ENCODE measurements around the gene DRC7. TPM values are rescaled to one million over a fixed set of nuclear protein-coding genes. Genes with fewer than 3 reads are reported as not detected.

The DRC7 gene
- polyA plus RNA-seq, 1 of the 3 experiments (the other 2 are of a cell fraction): 0.58 TPM

GRCh38 chr16:57681950-57682728, 12.5 kb upstream of the DRC7 start:
- H3K9ac ChIP-seq: no peak overlapping the region
- no peaks in the 10 kb centered on the region for H3F3A ChIP-seq (replicated peaks; ENCODE audit: insufficient read depth)
- no peaks in the 10 kb centered on the region for H3K27me3 ChIP-seq (ENCODE audit: insufficient read depth)
- H3K4me3 ChIP-seq (ENCODE audit: low read depth in 2 of 2, low read length in 1 of 2): no peak overlapping the region
- peaks cover 0 to 3% of the 10 kb centered on the region in 2 experiments; a peak in 1 of 4 replicates for H3K4me1 ChIP-seq (ENCODE audit: control insufficient read depth in 1 of 2, insufficient read depth in 2 of 2, low read depth in 1 of 2, low read length in 1 of 2)
- no peaks in the 10 kb centered on the region for H3K9me3 ChIP-seq
- CTCF ChIA-PET: interaction anchor here (0.9 to 1.5 kb wide), 2 partner anchors 33 to 91 kb away, joined by 3 to 5 read pairs; no protein-coding TSS in a partner anchor
- WGBS (ENCODE audit: low lambda C conversion rate): 58% methylated on average over 4 of the region's 13 CpGs
- no peaks in the 10 kb centered on the region for H3K36me3 ChIP-seq (replicated peaks in 1 of 2; ENCODE audit: control insufficient read depth in 1 of 2, insufficient read depth in 2 of 2, low read length in 1 of 2)
- no peak overlapping the region for H3K4me2 ChIP-seq
- no peak for DNase-seq
- H3K27ac ChIP-seq (ENCODE audit: low read depth in 2 of 2, low read length in 1 of 2): no peak overlapping the region
- no peaks in the 10 kb centered on the region for H3K79me2 ChIP-seq (ENCODE audit: insufficient read depth)
- POLR2A ChIA-PET: no interaction called here
- H4K20me1 ChIP-seq (ENCODE audit: insufficient read depth): no peaks in the 10 kb centered on the region
- TF ChIP-seq YY1 (IDR thresholded peaks at IDR 0.05; ENCODE audit: low read depth) (no peak), POLR2AphosphoS5 (IDR thresholded peaks at IDR 0.05; ENCODE audit: low read depth, low read length) (no peak), MEF2A (IDR thresholded peaks at IDR 0.05; ENCODE audit: borderline replicate concordance, low read depth) (no peak), JUND (IDR thresholded peaks at IDR 0.05) (no peak), MXI1 (IDR thresholded peaks at IDR 0.05; ENCODE audit: low read depth, low read length) (no peak), TCF12 (IDR thresholded peaks at IDR 0.05) (no peak), RFX5 (IDR thresholded peaks at IDR 0.05; ENCODE audit: low read length) (no peak), SIN3A (IDR thresholded peaks at IDR 0.05; ENCODE audit: borderline replicate concordance, low read depth, low read length) (no peak), SMC3 (IDR thresholded peaks at IDR 0.05; ENCODE audit: low read depth, low read length) (no peak), ELF1 (IDR thresholded peaks at IDR 0.05) (no peak), FOXM1 (IDR thresholded peaks at IDR 0.05; ENCODE audit: low read depth) (no peak), RCOR1 (IDR thresholded peaks at IDR 0.05; ENCODE audit: low read length) (no peak), FOXJ3 (CRISPR knock-in tag; IDR thresholded peaks at IDR 0.05) (no peak), EZH2phosphoT487 (IDR thresholded peaks at IDR 0.05; ENCODE audit: borderline replicate concordance, low read depth) (no peak), GABPA (IDR thresholded peaks at IDR 0.05; ENCODE audit: low read depth) (no peak), USF2 (IDR thresholded peaks at IDR 0.05; ENCODE audit: borderline replicate concordance, low read depth, low read length) (no peak)
- TF ChIP-seq, protein P1, sequence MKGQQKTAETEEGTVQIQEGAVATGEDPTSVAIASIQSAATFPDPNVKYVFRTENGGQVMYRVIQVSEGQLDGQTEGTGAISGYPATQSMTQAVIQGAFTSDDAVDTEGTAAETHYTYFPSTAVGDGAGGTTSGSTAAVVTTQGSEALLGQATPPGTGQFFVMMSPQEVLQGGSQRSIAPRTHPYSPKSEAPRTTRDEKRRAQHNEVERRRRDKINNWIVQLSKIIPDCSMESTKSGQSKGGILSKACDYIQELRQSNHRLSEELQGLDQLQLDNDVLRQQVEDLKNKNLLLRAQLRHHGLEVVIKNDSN (IDR thresholded peaks at IDR 0.05; ENCODE audit: borderline replicate concordance, low read depth): no peak
- TF ChIP-seq, protein P2, sequence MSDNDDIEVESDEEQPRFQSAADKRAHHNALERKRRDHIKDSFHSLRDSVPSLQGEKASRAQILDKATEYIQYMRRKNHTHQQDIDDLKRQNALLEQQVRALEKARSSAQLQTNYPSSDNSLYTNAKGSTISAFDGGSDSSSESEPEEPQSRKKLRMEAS (IDR thresholded peaks at IDR 0.05; ENCODE audit: low read depth): no peak
- TF ChIP-seq, protein P3, sequence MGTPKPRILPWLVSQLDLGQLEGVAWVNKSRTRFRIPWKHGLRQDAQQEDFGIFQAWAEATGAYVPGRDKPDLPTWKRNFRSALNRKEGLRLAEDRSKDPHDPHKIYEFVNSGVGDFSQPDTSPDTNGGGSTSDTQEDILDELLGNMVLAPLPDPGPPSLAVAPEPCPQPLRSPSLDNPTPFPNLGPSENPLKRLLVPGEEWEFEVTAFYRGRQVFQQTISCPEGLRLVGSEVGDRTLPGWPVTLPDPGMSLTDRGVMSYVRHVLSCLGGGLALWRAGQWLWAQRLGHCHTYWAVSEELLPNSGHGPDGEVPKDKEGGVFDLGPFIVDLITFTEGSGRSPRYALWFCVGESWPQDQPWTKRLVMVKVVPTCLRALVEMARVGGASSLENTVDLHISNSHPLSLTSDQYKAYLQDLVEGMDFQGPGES (IDR thresholded peaks at IDR 0.05; ENCODE audit: low read depth, low read length): no peak
- TF ChIP-seq, protein P4, sequence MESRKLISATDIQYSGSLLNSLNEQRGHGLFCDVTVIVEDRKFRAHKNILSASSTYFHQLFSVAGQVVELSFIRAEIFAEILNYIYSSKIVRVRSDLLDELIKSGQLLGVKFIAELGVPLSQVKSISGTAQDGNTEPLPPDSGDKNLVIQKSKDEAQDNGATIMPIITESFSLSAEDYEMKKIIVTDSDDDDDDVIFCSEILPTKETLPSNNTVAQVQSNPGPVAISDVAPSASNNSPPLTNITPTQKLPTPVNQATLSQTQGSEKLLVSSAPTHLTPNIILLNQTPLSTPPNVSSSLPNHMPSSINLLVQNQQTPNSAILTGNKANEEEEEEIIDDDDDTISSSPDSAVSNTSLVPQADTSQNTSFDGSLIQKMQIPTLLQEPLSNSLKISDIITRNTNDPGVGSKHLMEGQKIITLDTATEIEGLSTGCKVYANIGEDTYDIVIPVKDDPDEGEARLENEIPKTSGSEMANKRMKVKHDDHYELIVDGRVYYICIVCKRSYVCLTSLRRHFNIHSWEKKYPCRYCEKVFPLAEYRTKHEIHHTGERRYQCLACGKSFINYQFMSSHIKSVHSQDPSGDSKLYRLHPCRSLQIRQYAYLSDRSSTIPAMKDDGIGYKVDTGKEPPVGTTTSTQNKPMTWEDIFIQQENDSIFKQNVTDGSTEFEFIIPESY (IDR thresholded peaks at IDR 0.05; ENCODE audit: borderline replicate concordance, low read depth): no peak
- H2AFZ ChIP-seq (ENCODE audit: low read depth): no peak overlapping the region
- H3K9me2 ChIP-seq: no peaks in the 10 kb centered on the region
